Psoas muscle (tissue), 8 donors: Measurements from ENCODE around the gene ATOH8. TPM values are rescaled to one million over a fixed set of nuclear protein-coding genes. Genes with fewer than 3 reads are reported as not detected.
"Not testable (repeated sequence)": the region's sequence is repeated elsewhere in the genome, so short reads cannot be mapped to it uniquely, and the experiment has no call there.

ENCODE experiments used
- ATAC-seq, 4 donors: fragments of 200-7000 bp; cut with Tn5 transposase; one replicate each; pipeline ENCODE4 v1.9.1; 2020; ENCODE audit warnings: moderate library complexity in 3 of 4, mild to moderate bottlenecking in 2 of 4
- DNase-seq, 2 donors: peaks; one replicate each; pipeline ENCODE4 v3.0.0-alpha.2; 2020
- H3K27ac ChIP-seq: fragments of 200-600 bp; one replicate; pipeline ENCODE4 v1.8.0; 2022
- H3K27me3 ChIP-seq, 3 donors: fragments of 200-600 bp in 1 of 3; one replicate each; pipeline versions ENCODE4 v1.6.1 to v1.8.0; 2013 to 2022; ENCODE audit warnings: low read length in 2 of 3, mild to moderate bottlenecking in 2 of 3, moderate library complexity in 1 of 3; ENCODE audit not compliant: insufficient read depth in 3 of 3
- H3K36me3 ChIP-seq, 2 donors: fragments of 200-600 bp in 1 of 2; one replicate each; pipeline versions ENCODE4 v1.6.1 to v1.8.0; 2013 to 2022; ENCODE audit warnings: low read depth in 1 of 2, mild to moderate bottlenecking in 1 of 2, moderate library complexity in 1 of 2; ENCODE audit not compliant: insufficient read depth in 1 of 2
- H3K4me1 ChIP-seq: fragments of 200-600 bp; one replicate; pipeline ENCODE4 v1.8.0; 2022
- H3K4me3 ChIP-seq: fragments of 200-600 bp; one replicate; pipeline ENCODE4 v1.8.0; 2022; ENCODE audit warnings: mild to moderate bottlenecking
- H3K9me3 ChIP-seq: fragments of 200-600 bp; one replicate; pipeline ENCODE4 v1.8.0; 2022
- WGBS, 3 donors: extraction: QIAGEN DNeasy Blood & Tissue Kit; methylation state at CpG; one replicate each; pipeline versions ENCODE4 v1.1.6 to v1.1.7; 2013; 5-methylcytosine and 5-hydroxymethylcytosine counted together
- intact Hi-C, 2 donors: fragments of 100-400 bp; cut with DNase I; formaldehyde crosslinking; loops; one replicate each; pipeline versions ENCODE4 v1.11.0 to v1.14.2; 2022
- polyA plus RNA-seq, 3 donors: library from polyadenylated mRNA; stranded (reverse); fragments of 200-250 nt; gene quantifications; one replicate each; pipeline ENCODE4 v1.2.3, GENCODE V29; 2013
- total RNA-seq, 4 donors: library from RNA; stranded (reverse); fragmentation: NEBNext Ultra II Directional in 2 of 4; extraction: Animal tissue kit (Norgen Biotek cat#: 25700) in 2 of 4; gene quantifications; one replicate each; pipeline versions ENCODE4 v1.2.1 to v1.2.4, GENCODE V29; 2021 to 2023
- TF ChIP-seq, protein P1 (sequence below): fragments of 200-600 bp; IDR thresholded peaks from one replicate; pipeline ENCODE4 v1.8.0; 2022; ENCODE audit warnings: antibody characterized with exemption
- donor health status: healthy with polysubstance abuse.
- donor health status: DM: no; HTN: no; CAD: no; lungs with moderate emphysema.
- donor health status: Bipolar disorder and iron deficiency.
- donor health status: healthy.
- donor health status: DM: yes; HTN: yes; CAD: no.
- donor health status: DM: no; HTN: no; CAD: no.
- donor health status: DM: no; HTN: no; CAD: no.
- donor health status: DM: yes; HTN: yes; CAD: no.

Gene ATOH8
- total and polyA plus RNA-seq, 7 donors = 22.0 to 82.1 (median 59.4) TPM

DNA sequence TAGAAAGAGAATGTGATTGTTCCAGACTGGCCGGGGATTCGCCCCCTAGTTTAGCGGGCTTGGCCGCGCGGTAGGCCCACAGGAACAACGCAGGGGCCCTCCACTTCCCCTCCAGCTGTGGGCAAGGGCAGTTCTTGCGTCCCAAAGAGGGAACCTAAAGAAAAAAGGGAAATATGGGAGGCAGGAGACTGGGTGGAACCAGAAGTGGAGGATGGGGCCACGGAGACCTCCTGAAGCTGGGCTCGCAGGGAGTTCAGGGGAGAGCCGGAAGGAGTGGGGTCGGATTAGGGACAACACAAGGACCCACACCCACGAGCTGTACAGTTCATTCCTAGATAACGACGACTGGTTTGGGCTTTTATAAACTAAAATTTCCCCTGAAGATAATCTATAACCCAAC is 41.5 kb upstream of the ATOH8 start:
- no peak for ATAC-seq
- Histone ChIP-seq H3K27ac (peak overlapping the region; percentile 53), H3K27me3 (no peaks in the 10 kb centered on the region), H3K4me3 (no peak overlapping the region), H3K36me3 (no peaks in the 10 kb centered on the region), H3K4me1 (peaks cover 49% of the 10 kb centered on the region), H3K9me3 (no peaks in the 10 kb centered on the region)
- TF ChIP-seq, protein P1, sequence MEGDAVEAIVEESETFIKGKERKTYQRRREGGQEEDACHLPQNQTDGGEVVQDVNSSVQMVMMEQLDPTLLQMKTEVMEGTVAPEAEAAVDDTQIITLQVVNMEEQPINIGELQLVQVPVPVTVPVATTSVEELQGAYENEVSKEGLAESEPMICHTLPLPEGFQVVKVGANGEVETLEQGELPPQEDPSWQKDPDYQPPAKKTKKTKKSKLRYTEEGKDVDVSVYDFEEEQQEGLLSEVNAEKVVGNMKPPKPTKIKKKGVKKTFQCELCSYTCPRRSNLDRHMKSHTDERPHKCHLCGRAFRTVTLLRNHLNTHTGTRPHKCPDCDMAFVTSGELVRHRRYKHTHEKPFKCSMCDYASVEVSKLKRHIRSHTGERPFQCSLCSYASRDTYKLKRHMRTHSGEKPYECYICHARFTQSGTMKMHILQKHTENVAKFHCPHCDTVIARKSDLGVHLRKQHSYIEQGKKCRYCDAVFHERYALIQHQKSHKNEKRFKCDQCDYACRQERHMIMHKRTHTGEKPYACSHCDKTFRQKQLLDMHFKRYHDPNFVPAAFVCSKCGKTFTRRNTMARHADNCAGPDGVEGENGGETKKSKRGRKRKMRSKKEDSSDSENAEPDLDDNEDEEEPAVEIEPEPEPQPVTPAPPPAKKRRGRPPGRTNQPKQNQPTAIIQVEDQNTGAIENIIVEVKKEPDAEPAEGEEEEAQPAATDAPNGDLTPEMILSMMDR = no peak
- no peak for DNase-seq
- 70 to 86% (median 79%) methylated on average over 15 of the region's 15 CpGs for WGBS, 3 donors
- intact Hi-C loops = loop anchor here in 1 of 2 donors (5.0 kb wide), 1 partner anchor 70 kb away; no protein-coding TSS in a partner anchor

DNA sequence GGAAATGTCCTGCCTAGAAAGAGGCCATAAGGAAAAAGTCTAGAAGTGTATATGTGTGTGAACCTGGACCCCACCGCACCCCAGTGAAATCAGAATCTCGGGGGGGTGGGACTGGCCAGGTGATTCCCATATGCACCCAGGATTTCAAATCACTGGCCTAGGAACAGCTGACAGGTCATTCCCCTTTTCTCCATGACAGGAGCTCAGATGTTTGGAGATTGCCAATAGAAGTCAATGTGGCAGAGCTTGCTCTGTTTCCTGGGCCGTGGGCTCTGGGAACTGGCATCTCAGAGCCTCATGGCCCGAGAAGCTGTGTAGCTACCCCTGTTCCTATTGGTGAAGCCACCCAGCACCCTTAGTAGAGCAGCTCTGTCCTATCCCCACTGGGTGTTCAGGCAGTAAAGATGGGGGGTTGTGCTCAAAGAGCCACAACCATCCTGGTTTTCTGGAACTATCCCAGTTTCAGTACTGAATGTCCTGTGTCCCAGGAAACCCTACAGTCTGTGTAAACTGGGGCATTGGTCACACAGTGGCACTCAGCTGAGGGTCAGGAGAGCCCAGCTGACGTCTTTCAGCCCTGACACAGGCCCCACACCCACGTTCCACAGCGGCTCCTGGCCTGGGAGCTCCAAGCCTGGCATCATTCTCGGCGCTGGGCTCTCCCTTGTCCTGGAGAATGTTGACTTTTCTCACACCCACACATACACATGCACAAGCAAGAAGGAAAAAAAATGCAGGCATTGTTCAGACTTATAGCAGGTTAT is 40.8 kb upstream of the ATOH8 start:
- H3K27me3 ChIP-seq = no peaks in the 10 kb centered on the region
- TF ChIP-seq, protein P1 = no peak
- intact Hi-C loops = loop anchor here in 1 of 2 donors (5.0 kb wide), 1 partner anchor 71 kb away; no protein-coding TSS in a partner anchor
- 52 to 58% (median 53%) methylated on average over 9 of the region's 9 CpGs for WGBS, 3 donors
- H3K9me3 ChIP-seq = no peaks in the 10 kb centered on the region
- peak; percentile 51 to 90 (median 86) for ATAC-seq
- peak; percentile 69 to 85 for DNase-seq
- peaks cover 42% of the 10 kb centered on the region for H3K4me1 ChIP-seq
- H3K27ac ChIP-seq = peak overlapping the region; percentile 53
- no peak overlapping the region for H3K4me3 ChIP-seq
- no peaks in the 10 kb centered on the region for H3K36me3 ChIP-seq

DNA sequence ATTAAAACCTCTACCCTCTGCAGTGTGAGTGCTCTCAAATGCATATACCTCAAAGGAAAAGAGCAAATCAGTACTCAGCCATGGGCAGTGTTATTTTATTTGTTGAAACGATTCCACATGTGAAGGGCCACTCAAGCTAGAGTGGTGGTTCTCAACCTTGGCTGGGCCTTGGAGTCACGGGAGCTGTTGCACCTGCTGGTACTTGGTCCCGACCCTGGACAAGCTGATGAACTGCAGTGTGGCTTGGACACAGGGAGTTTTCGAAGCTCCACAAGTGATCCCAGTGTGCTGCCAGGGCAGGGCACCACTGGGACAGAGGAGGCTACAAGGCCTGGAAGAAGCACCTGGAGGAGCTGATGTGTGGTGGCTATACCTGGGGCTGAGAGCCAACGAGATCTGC is 40.0 kb upstream of the ATOH8 start:
- H3K4me1 ChIP-seq = peaks cover 34% of the 10 kb centered on the region
- WGBS, 3 donors = 71 to 88% (median 83%) methylated on average over 5 of the region's 5 CpGs
- H3K27me3 ChIP-seq = no peaks in the 10 kb centered on the region
- no peak overlapping the region for H3K27ac ChIP-seq
- intact Hi-C loops = loop anchor here in 1 of 2 donors (5.0 kb wide), 1 partner anchor 72 kb away; no protein-coding TSS in a partner anchor
- ATAC-seq (peak in 2 of 4 donors; percentile 22 to 24), DNase-seq (peak in 1 of 2 donors; percentile 31)
- H3K9me3 ChIP-seq = no peaks in the 10 kb centered on the region
- H3K4me3 ChIP-seq = no peak overlapping the region
- H3K36me3 ChIP-seq = no peaks in the 10 kb centered on the region
- TF ChIP-seq, protein P1 = no peak

DNA sequence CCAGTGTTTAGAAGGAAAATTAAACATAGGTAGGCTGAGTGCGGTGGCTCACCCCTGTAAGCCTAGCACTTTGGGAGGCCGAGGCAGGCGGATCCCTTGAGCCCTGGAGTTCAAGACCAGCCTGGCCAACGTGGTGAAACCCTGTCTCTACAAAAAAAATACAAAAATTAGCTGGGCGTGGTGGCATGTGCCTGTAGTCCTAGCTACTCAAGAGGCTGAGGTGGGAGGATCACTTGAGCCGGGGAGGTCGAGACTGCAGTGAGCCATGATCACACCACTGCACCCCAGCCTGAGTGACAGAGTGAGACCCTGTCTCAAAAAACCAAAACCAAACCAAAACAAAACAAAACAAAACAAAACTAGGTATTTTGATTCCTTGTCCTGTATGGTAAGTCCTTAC is 39.4 kb upstream of the ATOH8 start:
- not testable (repeated sequence) for H3K27me3 ChIP-seq, H3K9me3 ChIP-seq, H3K27ac ChIP-seq, H3K4me3 ChIP-seq, H3K36me3 ChIP-seq, ATAC-seq
- WGBS, 3 donors = 92 to 97% (median 92%) methylated on average over 7 of the region's 7 CpGs
- peak in 1 of 2 donors; percentile 6 for DNase-seq
- intact Hi-C loops = loop anchor here in 1 of 2 donors (5.0 kb wide), 1 partner anchor 72 kb away; no protein-coding TSS in a partner anchor
- H3K4me1 ChIP-seq = peaks cover 34% of the 10 kb centered on the region

DNA sequence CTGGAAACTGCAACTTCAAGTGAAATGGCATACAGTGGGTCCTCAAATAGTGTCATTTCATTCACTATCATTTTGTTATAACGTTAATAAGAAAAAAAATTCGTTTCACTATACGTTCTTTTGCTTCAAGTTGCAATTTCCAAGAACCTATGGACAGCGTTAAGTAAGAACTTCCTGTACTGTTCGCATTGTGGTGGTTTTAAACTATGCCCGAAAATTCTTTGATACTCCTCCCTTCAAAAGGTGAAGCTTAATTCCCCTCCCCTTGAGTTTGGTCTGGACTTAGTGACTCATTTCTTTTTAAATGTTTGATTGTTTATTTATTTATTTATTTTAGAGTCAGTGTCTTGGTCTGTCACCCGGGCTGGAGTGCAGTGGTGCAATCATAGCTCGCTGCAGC is 39.0 kb upstream of the ATOH8 start:
- no peak for ATAC-seq
- Histone ChIP-seq H3K4me1 (peaks cover 34% of the 10 kb centered on the region), H3K36me3 (no peaks in the 10 kb centered on the region), H3K9me3 (no peaks in the 10 kb centered on the region), H3K27me3 (no peaks in the 10 kb centered on the region), H3K27ac (no peak overlapping the region), H3K4me3 (no peak overlapping the region)
- DNase-seq = no peak
- WGBS, 3 donors = 87 to 91% (median 88%) methylated on average over 8 of the region's 8 CpGs
- intact Hi-C loops = loop anchor here in 1 of 2 donors (5.0 kb wide), 1 partner anchor 73 kb away; no protein-coding TSS in a partner anchor
- TF ChIP-seq, protein P1 = no peak
